K562 (cell line): ENCODE measurements around the gene BCR. TPM values are rescaled to one million over a fixed set of nuclear protein-coding genes. Genes with fewer than 3 reads are reported as not detected.

Experiments used
- ATAC-seq: fragments of 200-7000 bp; cut with Tn5 transposase; 3 replicates; pipeline ENCODE4 v1.9.1; 2020; ENCODE audit warnings: moderate library complexity
- BruUV-seq: library from RNA; stranded (reverse); fragments of 400-500 nt; replicated peaks from 2 replicates; lab custom pipeline; 2021; lab: Mats Ljungman, UMichigan
- CTCF ChIA-PET: fragments of 300-600 bp; formaldehyde crosslinking; extraction: SDS; loops from one replicate; lab custom pipeline; 2021; ENCODE audit warnings: low intra/inter-chr PET ratio; lab: Yijun Ruan, JAX
- POLR2A ChIA-PET: fragments of 300-600, 350-650 bp; sonication (Branson Sonifier 250); formaldehyde crosslinking; extraction: SDS; loops from one replicate; lab custom pipeline; 2021; ENCODE audit warnings: antibody characterized with exemption, inconsistent platforms; lab: Yijun Ruan, JAX
- DNase-seq, 4 experiments: peaks; one replicate each; pipeline versions ENCODE4 v3.0.0 to v3.0.0-alpha.2; 2011 to 2018; ENCODE audit warnings: low spot score in 3 of 4, mixed read lengths in 3 of 4; ENCODE audit errors: extremely low read depth in 1 of 4
- FAIRE-seq: peaks from 2 replicates; lab custom pipeline; 2011; peaks lifted over from hg19 to GRCh38; lab: Jason Lieb, UNC
- H2AFZ ChIP-seq: 2 replicates; pipeline ENCODE4 v1.6.0; 2011; ENCODE audit warnings: low read depth, low read length, control low read depth, inconsistent platforms
- H3K27ac ChIP-seq: fragments of 200-600 bp; 3 replicates; pipeline ENCODE4 v1.8.0; 2011; ENCODE audit warnings: low read depth, mild to moderate bottlenecking, control low read depth, inconsistent platforms, low read length, moderate library complexity, mixed read lengths; ENCODE audit errors: extremely low read depth
- H3K27me3 ChIP-seq, 2 experiments: fragments of 300-600 bp in 1 of 2; 2 replicates in 1 of 2; 3 replicates in 1 of 2; pipeline versions ENCODE4 v1.6.0 to v1.8.0; 2011; ENCODE audit warnings: inconsistent platforms in 2 of 2, low read length in 2 of 2, mild to moderate bottlenecking in 1 of 2, mixed read lengths in 1 of 2, moderate library complexity in 1 of 2; ENCODE audit not compliant: control insufficient read depth in 2 of 2, insufficient read depth in 2 of 2
- H3K36me3 ChIP-seq: fragments of 300-600 bp; 3 replicates; pipeline ENCODE4 v1.8.0; 2011; ENCODE audit warnings: mild to moderate bottlenecking, low read length, inconsistent platforms; ENCODE audit not compliant: control insufficient read depth, insufficient read depth
- H3K4me1 ChIP-seq, 2 experiments: fragments of 200-600 bp in 1 of 2; replicated peaks in 1 of 2; 2 replicates in 1 of 2; 3 replicates in 1 of 2; pipeline versions ENCODE4 v1.5.1 to v1.8.0; 2011; ENCODE audit warnings: inconsistent platforms in 2 of 2, low read length in 2 of 2, mild to moderate bottlenecking in 1 of 2, mixed read lengths in 1 of 2, moderate library complexity in 1 of 2; ENCODE audit not compliant: control insufficient read depth in 2 of 2, insufficient read depth in 2 of 2
- H3K4me2 ChIP-seq: 2 replicates; pipeline ENCODE4 v1.6.1; 2011; ENCODE audit warnings: low read length, control low read depth, inconsistent platforms, mixed read lengths; ENCODE audit not compliant: insufficient read depth
- H3K4me3 ChIP-seq: fragments of 200-600 bp; sonication (generic), shearing (Covaris generic); 2 replicates; pipeline ENCODE4 v1.5.1; 2016; ENCODE audit warnings: control low read depth, inconsistent platforms
- H3K79me2 ChIP-seq: fragments of 200-600 bp; 3 replicates; pipeline ENCODE4 v1.8.0; 2011; ENCODE audit warnings: low read length, inconsistent platforms; ENCODE audit not compliant: control insufficient read depth, insufficient read depth
- H3K9ac ChIP-seq, 2 experiments: 2 replicates each; pipeline versions ENCODE4 v1.6.0 to v1.6.1; 2011; ENCODE audit warnings: low read depth in 2 of 2, low read length in 2 of 2, control low read depth in 1 of 2, inconsistent platforms in 1 of 2, mild to moderate bottlenecking in 1 of 2, mixed read lengths in 1 of 2; ENCODE audit not compliant: insufficient read depth in 1 of 2
- H3K9me1 ChIP-seq: one replicate; pipeline ENCODE4 v1.6.0; 2011; ENCODE audit warnings: inconsistent platforms, mild to moderate bottlenecking, low read length, moderate library complexity; ENCODE audit not compliant: control insufficient read depth, insufficient read depth
- H3K9me3 ChIP-seq: replicated peaks from 2 replicates; pipeline ENCODE4 v1.5.1; 2011; ENCODE audit warnings: low read depth, low read length, inconsistent platforms; ENCODE audit not compliant: control insufficient read depth, insufficient read depth
- H4K20me1 ChIP-seq: replicated peaks from 2 replicates; pipeline ENCODE4 v1.6.1; 2011; ENCODE audit warnings: low read length, inconsistent platforms, mixed read lengths; ENCODE audit not compliant: control insufficient read depth, insufficient read depth
- BHLHE40 ChIP-seq: IDR thresholded peaks from 2 replicates; pipeline ENCODE4 v1.6.1; 2011; ENCODE audit warnings: low read length, improper control_type of control experiment
- DIDO1 ChIP-seq: fragments of 450-650 bp; IDR thresholded peaks from 2 replicates; pipeline ENCODE4 v1.6.1; 2016; ENCODE audit warnings: low read depth, missing biosample characterization, missing genetic modification characterization
- DNMT1 ChIP-seq: fragments of 450-650 bp; IDR thresholded peaks from 2 replicates; pipeline ENCODE4 v1.6.1; 2016; ENCODE audit warnings: antibody characterized with exemption, mild to moderate bottlenecking
- NEUROD1 ChIP-seq: fragments of 150-350 bp; IDR thresholded peaks from 2 replicates; pipeline ENCODE4 v1.6.1; 2014; ENCODE audit warnings: borderline replicate concordance, low read length, low read depth; ENCODE audit not compliant: partially characterized antibody
- NFIC ChIP-seq: fragments of 450-650 bp; IDR thresholded peaks from 2 replicates; pipeline ENCODE4 v1.6.1; 2017; ENCODE audit warnings: mild to moderate bottlenecking, inconsistent platforms
- RBM25 ChIP-seq: fragments of 200-400 bp; formaldehyde crosslinking; IDR thresholded peaks from 2 replicates; pipeline ENCODE4 v1.6.1; 2018; ENCODE audit warnings: low read length, low read depth, moderate library complexity; ENCODE audit not compliant: severe bottlenecking
- RCOR1 ChIP-seq, 2 experiments: IDR thresholded peaks; 2 replicates each; pipeline ENCODE4 v1.6.1; 2012; ENCODE audit warnings: low read depth in 2 of 2, low read length in 2 of 2, borderline replicate concordance in 1 of 2, improper control_type of control experiment in 1 of 2
- SAFB ChIP-seq: fragments of 200-400 bp; formaldehyde crosslinking; IDR thresholded peaks from 2 replicates; pipeline ENCODE4 v1.6.1; 2017; ENCODE audit warnings: low read depth, low read length, borderline replicate concordance
- SAFB2 ChIP-seq: fragments of 200-400 bp; formaldehyde crosslinking; IDR thresholded peaks from 2 replicates; pipeline ENCODE4 v1.6.1; 2018; ENCODE audit warnings: borderline replicate concordance, low read length, low read depth, moderate library complexity; ENCODE audit not compliant: severe bottlenecking
- SIX5 ChIP-seq, 2 experiments: IDR thresholded peaks; 2 replicates each; pipeline ENCODE4 v1.6.1; 2011; ENCODE audit warnings: low read length in 2 of 2, borderline replicate concordance in 1 of 2, low read depth in 1 of 2, mild to moderate bottlenecking in 1 of 2, moderate library complexity in 1 of 2; ENCODE audit not compliant: insufficient read depth in 1 of 2
- SMAD2 ChIP-seq: fragments of 150-350 bp; IDR thresholded peaks from 2 replicates; pipeline ENCODE4 v1.6.1; 2014; ENCODE audit warnings: low read depth, mild to moderate bottlenecking, low read length
- SPI1 ChIP-seq: IDR thresholded peaks from 2 replicates; pipeline ENCODE4 v1.6.1; 2011; ENCODE audit warnings: low read depth, low read length, control low read depth, borderline replicate concordance
- SREBF1 ChIP-seq: fragments of 150-350 bp; IDR thresholded peaks from 2 replicates; pipeline ENCODE4 v1.6.1; 2014; ENCODE audit warnings: antibody characterized with exemption, low read depth, low read length, borderline replicate concordance
- SRSF9 ChIP-seq: fragments of 200-400 bp; formaldehyde crosslinking; IDR thresholded peaks from 2 replicates; pipeline ENCODE4 v1.6.1; 2017; ENCODE audit warnings: low read depth, low read length, borderline replicate concordance
- TCF7 ChIP-seq: sonication (generic); IDR thresholded peaks from 2 replicates; pipeline ENCODE4 v1.6.1; 2016; ENCODE audit warnings: antibody characterized with exemption, borderline replicate concordance
- VEZF1 ChIP-seq: fragments of 200-800 bp; sonication (Bioruptor generic); IDR thresholded peaks from 2 replicates; pipeline ENCODE4 v1.6.1; 2017; ENCODE audit warnings: missing genetic modification characterization, missing compliant biosample characterization
- ZKSCAN1 ChIP-seq: fragments of 150-350 bp; IDR thresholded peaks from 2 replicates; pipeline ENCODE4 v1.6.1; 2016; ENCODE audit warnings: low read depth, low read length
- ZNF217 ChIP-seq: sonication (generic); formaldehyde crosslinking; IDR thresholded peaks from 2 replicates; pipeline ENCODE4 v1.8.0; 2022; ENCODE audit warnings: mild to moderate bottlenecking, missing genetic modification reagents
- ZNF224 ChIP-seq: sonication (generic); formaldehyde crosslinking; IDR thresholded peaks from 2 replicates; pipeline ENCODE4 v1.8.0; 2022; ENCODE audit warnings: mild to moderate bottlenecking, missing genetic modification reagents
- ZNF3 ChIP-seq: fragments of 250-450 bp; sonication (Bioruptor Pico); IDR thresholded peaks from 2 replicates; pipeline ENCODE4 v1.5.0; 2021; ENCODE audit warnings: mild to moderate bottlenecking, moderate library complexity
- ZNF699 ChIP-seq: fragments of 250-450 bp; sonication (Bioruptor Pico); IDR thresholded peaks from 2 replicates; pipeline ENCODE4 v1.8.0; 2021; ENCODE audit warnings: mild to moderate bottlenecking, moderate library complexity; ENCODE audit not compliant: insufficient replicate concordance
- WGBS: fragments of 100-300 bp; shearing (Covaris generic); methylation state at CpG from one replicate; pipeline ENCODE4 v1.1.6; 2016; ENCODE audit warnings: low coverage, mixed read lengths; ENCODE audit not compliant: insufficient coverage; ENCODE audit errors: missing lambda C conversion rate; 5-methylcytosine and 5-hydroxymethylcytosine counted together
- in situ Hi-C: fragments of 300-500 bp; cut with MboI; formaldehyde crosslinking; loops from 4 replicates; pipeline ENCODE4 v1.15.0; 2018; ENCODE audit warnings: inconsistent platforms, mixed read lengths
- intact Hi-C: fragments of 100-400 bp; cut with micrococcal nuclease; formaldehyde crosslinking; loops from 2 replicates; pipeline ENCODE4 v1.14.2; 2022
- polyA plus RNA-seq, 8 experiments: library from polyadenylated mRNA; depleted of rRNA in 4 of 8; stranded (reverse) in 5 of 8; unstranded in 3 of 8; fragments of >200 nt; fragmentation: Nextera tagmentation in 2 of 8; fragmentation: Illumina TruSeq in 1 of 8; extraction: Ambion mirVana in 2 of 8; extraction: Trizol in 1 of 8; gene quantifications; 2 replicates each; pipeline versions ENCODE4 v1.2.1 to v1.2.3, GENCODE V29; 2011 to 2014; ENCODE audit warnings: inconsistent platforms in 1 of 8, missing spikeins in 1 of 8
- total RNA-seq, 7 experiments: library from RNA; depleted of rRNA in 6 of 7; stranded (reverse); fragments of >200 nt in 6 of 7; fragmentation: Illumina TruSeq in 2 of 7; extraction: Trizol in 2 of 7; gene quantifications; 2 replicates each; pipeline versions ENCODE4 v1.2.1 to v1.2.3, GENCODE V29; 2011 to 2021; ENCODE audit warnings: low replicate concordance in 1 of 7

BCR gene
- total and polyA plus RNA-seq, 9 of the 15 experiments (the other 6 are each of a cell fraction or from before 2014, with no cell fraction given) = 0.41 to 150 (median 45.6) TPM

GRCh38 chr22:23278883-23279675 is 98.8 kb downstream of the BCR start:
- DNase-seq = peak in 3 of 4 experiments; percentile 31 to 80 (median 78)
- Histone ChIP-seq H3K4me1 (peaks cover 0 to 31% of the 10 kb centered on the region in 2 experiments; a peak in 2 of 5 replicates), H3K27me3 (no peaks in the 10 kb centered on the region), H3K27ac (no peak overlapping the region), H3K79me2 (no peaks in the 10 kb centered on the region), H3K9me1 (peaks cover 17% of the 10 kb centered on the region), H3K9me3 (no peaks in the 10 kb centered on the region), H3K4me3 (no peak overlapping the region), H2AFZ (no peak overlapping the region), H3K36me3 (peaks cover 92% of the 10 kb centered on the region; the same call in 2 of the 3 replicates), H4K20me1 (peaks cover 78% of the 10 kb centered on the region), H3K4me2 (no peak overlapping the region), H3K9ac (peak overlapping the region in 1 of 2 experiments; percentile 47; a peak in 2 of 4 replicates)
- ATAC-seq = no peak
- FAIRE-seq = no peak
- intact Hi-C loops (loop anchor here (2.0 kb wide), 1 partner anchor 60 kb away; no protein-coding TSS in a partner anchor), in situ Hi-C loops (loop anchor here (5.0 kb wide), 2 partner anchors 102 to 317 kb away; no protein-coding TSS in a partner anchor)
- ChIA-PET CTCF (interaction anchor here (1.0 to 15.3 kb wide), 3 partner anchors 102 to 320 kb away, joined by 3 to 800 read pairs (median 265); partner anchors contain the start of gene BCR), POLR2A (interaction anchor here (0.5 to 14.2 kb wide), 28 partner anchors 8 to 319 kb away, joined by 3 to 237 read pairs (median 4); partner anchors contain the start of genes BCR and RAB36)
- no TSS peak for BruUV-seq
- 70% methylated on average over 11 of the region's 11 CpGs for WGBS
- TF ChIP-seq BHLHE40 (0 out of 2 replicates have a peak, but pooled peaks have one; percentile 9), SREBF1 (0 out of 2 replicates have a peak, but pooled peaks have one; percentile 10), NEUROD1 (peak; percentile 6), ZNF699 (CRISPR knock-in tag) (no peak), ZKSCAN1 (no peak; the same call in 1 of the 2 replicates), TCF7 (no peak), RCOR1 (IDR thresholded peaks at IDR 0.05; ENCODE audit: borderline replicate concordance in 1 of 2, low read depth in 2 of 2, low read length in 2 of 2) (no peak), SIX5 (IDR thresholded peaks at IDR 0.05; ENCODE audit: borderline replicate concordance in 1 of 2, insufficient read depth in 1 of 2, low read depth in 1 of 2, low read length in 2 of 2) (0 out of 4 replicates have a peak, but pooled peaks of 1 of the 2 experiments have one; percentile 33), ZNF3 (CRISPR knock-in tag) (no peak), SPI1 (peak; percentile 59; the same call in 1 of the 2 replicates), DNMT1 (no peak), SMAD2 (no peak), SRSF9 (no peak), RBM25 (no peak), DIDO1 (tag) (no peak), NFIC (no peak), VEZF1 (CRISPR knock-in tag) (no peak), ZNF224 (CRISPR knock-in tag) (no peak), SAFB (no peak), SAFB2 (no peak), ZNF217 (CRISPR knock-in tag) (no peak)
